WTC11 (cell line): ENCODE measurements around the gene ITFG1. TPM values are rescaled to one million over a fixed set of nuclear protein-coding genes. Genes with fewer than 3 reads are reported as not detected.

ENCODE experiments used
- ATAC-seq: fragments of 200-7000 bp; cut with Tn5 transposase; 2 replicates; pipeline ENCODE4 v1.10.0; 2021; ENCODE audit warnings: mild to moderate bottlenecking, moderate library complexity
- CTCF ChIA-PET: fragments of 300-600 bp; sonication (Branson Sonifier 250); formaldehyde crosslinking; loops from one replicate; lab custom pipeline; 2021; ENCODE audit warnings: antibody characterized with exemption; lab: Charles Lee
- POLR2A ChIA-PET: fragments of 350-600 bp; sonication (Branson Sonifier 250); formaldehyde crosslinking; loops from one replicate; lab custom pipeline; 2021; ENCODE audit warnings: antibody characterized with exemption; lab: Charles Lee
- DNase-seq: peaks from one replicate; pipeline ENCODE4 v3.0.0; 2021; ENCODE audit warnings: low spot score
- H3K27ac Mint-ChIP-seq: 2 replicates; pipeline ENCODE4 v1.8.0; 2021; ENCODE audit warnings: mixed read lengths
- H3K27me3 Mint-ChIP-seq: 2 replicates; pipeline ENCODE4 v1.8.0; 2021; ENCODE audit warnings: low read depth, mild to moderate bottlenecking, moderate library complexity, mixed read lengths
- H3K36me3 Mint-ChIP-seq: 2 replicates; pipeline ENCODE4 v1.8.0; 2021; ENCODE audit warnings: mixed read lengths
- H3K4me1 Mint-ChIP-seq: 2 replicates; pipeline ENCODE4 v1.8.0; 2022; ENCODE audit warnings: mixed read lengths
- H3K4me3 Mint-ChIP-seq: 2 replicates; pipeline ENCODE4 v1.8.0; 2021; ENCODE audit warnings: mild to moderate bottlenecking, moderate library complexity, mixed read lengths
- H3K9me3 Mint-ChIP-seq: 2 replicates; pipeline ENCODE4 v1.8.0; 2021; ENCODE audit warnings: mixed read lengths
- CTCF ChIP-seq: fragments of 200-600 bp; IDR thresholded peaks from 2 replicates; pipeline ENCODE4 v1.8.0; 2022; ENCODE audit warnings: antibody characterized with exemption
- EMX1 ChIP-seq: fragments of 250-450 bp; sonication (Bioruptor Pico); IDR thresholded peaks from 2 replicates; pipeline ENCODE4 v1.8.0; 2021; ENCODE audit warnings: mild to moderate bottlenecking
- IRF2 ChIP-seq: sonication (generic); formaldehyde crosslinking; IDR thresholded peaks from 2 replicates; pipeline ENCODE4 v1.8.0; 2022; ENCODE audit warnings: low read depth, missing genetic modification reagents, borderline replicate concordance
- NFATC4 ChIP-seq: fragments of 250-450 bp; sonication (Bioruptor Pico); IDR thresholded peaks from 2 replicates; pipeline ENCODE4 v1.9.0; 2021; ENCODE audit warnings: mild to moderate bottlenecking
- NFYB ChIP-seq: sonication (generic); formaldehyde crosslinking; conservative IDR thresholded peaks from 2 replicates; pipeline ENCODE4 v1.8.0; 2022; ENCODE audit warnings: low read depth, missing genetic modification reagents
- NR2C2 ChIP-seq: sonication (generic); formaldehyde crosslinking; IDR thresholded peaks from 2 replicates; pipeline ENCODE4 v1.8.0; 2022; ENCODE audit warnings: mild to moderate bottlenecking, missing genetic modification reagents
- TEAD4 ChIP-seq: sonication (generic); formaldehyde crosslinking; IDR thresholded peaks from 2 replicates; pipeline ENCODE4 v1.8.0; 2022; ENCODE audit warnings: mild to moderate bottlenecking, missing genetic modification reagents
- TP53 ChIP-seq: sonication (generic); formaldehyde crosslinking; IDR thresholded peaks from 2 replicates; pipeline ENCODE4 v1.8.1; 2023; ENCODE audit warnings: mild to moderate bottlenecking, missing genetic modification reagents
- ZMAT4 ChIP-seq: fragments of 250-450 bp; sonication (Bioruptor Pico); IDR thresholded peaks from 2 replicates; pipeline ENCODE4 v1.9.0; 2021; ENCODE audit warnings: mild to moderate bottlenecking
- ZNF317 ChIP-seq: sonication (generic); formaldehyde crosslinking; IDR thresholded peaks from 2 replicates; pipeline ENCODE4 v1.8.1; 2023; ENCODE audit warnings: low read depth, mild to moderate bottlenecking, moderate library complexity, missing genetic modification reagents, borderline replicate concordance
- total RNA-seq: library from RNA; stranded (reverse); gene quantifications from 3 replicates; pipeline ENCODE4 v1.2.3, GENCODE V29; 2021
- TF ChIP-seq, protein P1 (sequence below): fragments of 250-450 bp; sonication (Bioruptor Pico); IDR thresholded peaks from 2 replicates; pipeline ENCODE4 v1.9.0; 2021; ENCODE audit warnings: mild to moderate bottlenecking
- TF ChIP-seq, protein P2 (sequence below): sonication (generic); formaldehyde crosslinking; IDR thresholded peaks from 2 replicates; pipeline ENCODE4 v1.8.0; 2022; ENCODE audit warnings: mild to moderate bottlenecking, missing genetic modification reagents
- TF ChIP-seq, protein P3 (sequence below): fragments of 250-450 bp; sonication (Bioruptor Pico); IDR thresholded peaks from 2 replicates; pipeline ENCODE4 v1.8.0; 2021; ENCODE audit warnings: mild to moderate bottlenecking
- TF ChIP-seq, protein P4 (sequence below): sonication (generic); formaldehyde crosslinking; IDR thresholded peaks from 2 replicates; pipeline ENCODE4 v1.8.1; 2022; ENCODE audit warnings: missing genetic modification reagents, borderline replicate concordance

ITFG1 gene
- total RNA-seq, 1 experiment from 2014 or later, result 21.1 TPM

DNA sequence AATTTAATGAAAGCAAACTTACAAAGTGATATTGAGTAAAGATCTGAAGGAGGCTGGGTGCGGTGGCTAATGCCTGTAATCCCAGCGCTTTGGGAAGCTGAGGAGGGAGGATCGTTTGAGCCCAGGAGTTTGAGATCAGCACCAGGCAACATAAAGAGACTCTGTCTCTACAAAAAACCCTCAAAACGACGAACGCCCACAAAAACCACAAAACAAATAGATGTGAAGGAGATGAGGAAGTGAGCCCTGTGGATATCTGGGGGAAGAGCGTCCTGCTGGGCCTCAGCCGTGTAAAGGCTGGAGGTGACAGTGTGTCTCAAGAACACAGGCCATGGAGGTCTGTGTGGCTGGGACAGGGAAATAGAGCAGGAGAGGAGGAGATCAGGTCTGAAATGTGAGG is 68.8 kb downstream of the ITFG1 start:
- TF ChIP-seq, protein P1, sequence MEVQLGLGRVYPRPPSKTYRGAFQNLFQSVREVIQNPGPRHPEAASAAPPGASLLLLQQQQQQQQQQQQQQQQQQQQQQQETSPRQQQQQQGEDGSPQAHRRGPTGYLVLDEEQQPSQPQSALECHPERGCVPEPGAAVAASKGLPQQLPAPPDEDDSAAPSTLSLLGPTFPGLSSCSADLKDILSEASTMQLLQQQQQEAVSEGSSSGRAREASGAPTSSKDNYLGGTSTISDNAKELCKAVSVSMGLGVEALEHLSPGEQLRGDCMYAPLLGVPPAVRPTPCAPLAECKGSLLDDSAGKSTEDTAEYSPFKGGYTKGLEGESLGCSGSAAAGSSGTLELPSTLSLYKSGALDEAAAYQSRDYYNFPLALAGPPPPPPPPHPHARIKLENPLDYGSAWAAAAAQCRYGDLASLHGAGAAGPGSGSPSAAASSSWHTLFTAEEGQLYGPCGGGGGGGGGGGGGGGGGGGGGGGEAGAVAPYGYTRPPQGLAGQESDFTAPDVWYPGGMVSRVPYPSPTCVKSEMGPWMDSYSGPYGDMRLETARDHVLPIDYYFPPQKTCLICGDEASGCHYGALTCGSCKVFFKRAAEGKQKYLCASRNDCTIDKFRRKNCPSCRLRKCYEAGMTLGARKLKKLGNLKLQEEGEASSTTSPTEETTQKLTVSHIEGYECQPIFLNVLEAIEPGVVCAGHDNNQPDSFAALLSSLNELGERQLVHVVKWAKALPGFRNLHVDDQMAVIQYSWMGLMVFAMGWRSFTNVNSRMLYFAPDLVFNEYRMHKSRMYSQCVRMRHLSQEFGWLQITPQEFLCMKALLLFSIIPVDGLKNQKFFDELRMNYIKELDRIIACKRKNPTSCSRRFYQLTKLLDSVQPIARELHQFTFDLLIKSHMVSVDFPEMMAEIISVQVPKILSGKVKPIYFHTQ (CRISPR knock-in tag), result no peak
- TF ChIP-seq TEAD4 (CRISPR knock-in tag) (no peak), TP53 (CRISPR knock-in tag) (no peak), IRF2 (CRISPR knock-in tag) (no peak), NFYB (CRISPR knock-in tag) (no peak), CTCF (no peak)
- TF ChIP-seq, protein P2, sequence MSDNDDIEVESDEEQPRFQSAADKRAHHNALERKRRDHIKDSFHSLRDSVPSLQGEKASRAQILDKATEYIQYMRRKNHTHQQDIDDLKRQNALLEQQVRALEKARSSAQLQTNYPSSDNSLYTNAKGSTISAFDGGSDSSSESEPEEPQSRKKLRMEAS (CRISPR knock-in tag), result no peak
- TF ChIP-seq, protein P3, sequence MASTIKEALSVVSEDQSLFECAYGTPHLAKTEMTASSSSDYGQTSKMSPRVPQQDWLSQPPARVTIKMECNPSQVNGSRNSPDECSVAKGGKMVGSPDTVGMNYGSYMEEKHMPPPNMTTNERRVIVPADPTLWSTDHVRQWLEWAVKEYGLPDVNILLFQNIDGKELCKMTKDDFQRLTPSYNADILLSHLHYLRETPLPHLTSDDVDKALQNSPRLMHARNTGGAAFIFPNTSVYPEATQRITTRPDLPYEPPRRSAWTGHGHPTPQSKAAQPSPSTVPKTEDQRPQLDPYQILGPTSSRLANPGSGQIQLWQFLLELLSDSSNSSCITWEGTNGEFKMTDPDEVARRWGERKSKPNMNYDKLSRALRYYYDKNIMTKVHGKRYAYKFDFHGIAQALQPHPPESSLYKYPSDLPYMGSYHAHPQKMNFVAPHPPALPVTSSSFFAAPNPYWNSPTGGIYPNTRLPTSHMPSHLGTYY, result no peak
- TF ChIP-seq, all 79 proteins: peak for 0
- ATAC-seq (no peak), DNase-seq (no peak)
- peak overlapping the region; percentile 9 for H3K27ac Mint-ChIP-seq
- ChIA-PET CTCF (no interaction called here), POLR2A (no interaction called here)
- no peaks in the 10 kb centered on the region for H3K9me3 Mint-ChIP-seq
- no peak overlapping the region for H3K4me3 Mint-ChIP-seq
- no peaks in the 10 kb centered on the region for H3K36me3 Mint-ChIP-seq
- H3K27me3 Mint-ChIP-seq, result no peaks in the 10 kb centered on the region
- peaks cover 19% of the 10 kb centered on the region for H3K4me1 Mint-ChIP-seq

GRCh38 chr16:47388705-47389104 is 72.2 kb downstream of the ITFG1 start:
- CTCF ChIA-PET, result interaction anchor here (0.6 kb wide), 1 partner anchor 351 kb away, joined by 3 read pairs; no protein-coding TSS in a partner anchor
- H3K27me3 Mint-ChIP-seq, result no peaks in the 10 kb centered on the region
- POLR2A ChIA-PET, result no interaction called here
- H3K9me3 Mint-ChIP-seq, result no peaks in the 10 kb centered on the region
- no peak overlapping the region for H3K4me3 Mint-ChIP-seq
- ATAC-seq (no peak), DNase-seq (no peak)
- H3K4me1 Mint-ChIP-seq, result peaks cover 15% of the 10 kb centered on the region
- H3K27ac Mint-ChIP-seq, result 0 out of 2 replicates have a peak overlapping the region, but pooled peaks have one; percentile 35
- TF ChIP-seq, protein P4, sequence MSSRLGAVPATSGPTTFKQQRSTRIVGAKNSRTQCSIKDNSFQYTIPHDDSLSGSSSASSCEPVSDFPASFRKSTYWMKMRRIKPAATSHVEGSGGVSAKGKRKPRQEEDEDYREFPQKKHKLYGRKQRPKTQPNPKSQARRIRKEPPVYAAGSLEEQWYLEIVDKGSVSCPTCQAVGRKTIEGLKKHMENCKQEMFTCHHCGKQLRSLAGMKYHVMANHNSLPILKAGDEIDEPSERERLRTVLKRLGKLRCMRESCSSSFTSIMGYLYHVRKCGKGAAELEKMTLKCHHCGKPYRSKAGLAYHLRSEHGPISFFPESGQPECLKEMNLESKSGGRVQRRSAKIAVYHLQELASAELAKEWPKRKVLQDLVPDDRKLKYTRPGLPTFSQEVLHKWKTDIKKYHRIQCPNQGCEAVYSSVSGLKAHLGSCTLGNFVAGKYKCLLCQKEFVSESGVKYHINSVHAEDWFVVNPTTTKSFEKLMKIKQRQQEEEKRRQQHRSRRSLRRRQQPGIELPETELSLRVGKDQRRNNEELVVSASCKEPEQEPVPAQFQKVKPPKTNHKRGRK (CRISPR knock-in tag), result no peak
- no peak for TF ChIP-seq EMX1
- no peaks in the 10 kb centered on the region for H3K36me3 Mint-ChIP-seq

DNA sequence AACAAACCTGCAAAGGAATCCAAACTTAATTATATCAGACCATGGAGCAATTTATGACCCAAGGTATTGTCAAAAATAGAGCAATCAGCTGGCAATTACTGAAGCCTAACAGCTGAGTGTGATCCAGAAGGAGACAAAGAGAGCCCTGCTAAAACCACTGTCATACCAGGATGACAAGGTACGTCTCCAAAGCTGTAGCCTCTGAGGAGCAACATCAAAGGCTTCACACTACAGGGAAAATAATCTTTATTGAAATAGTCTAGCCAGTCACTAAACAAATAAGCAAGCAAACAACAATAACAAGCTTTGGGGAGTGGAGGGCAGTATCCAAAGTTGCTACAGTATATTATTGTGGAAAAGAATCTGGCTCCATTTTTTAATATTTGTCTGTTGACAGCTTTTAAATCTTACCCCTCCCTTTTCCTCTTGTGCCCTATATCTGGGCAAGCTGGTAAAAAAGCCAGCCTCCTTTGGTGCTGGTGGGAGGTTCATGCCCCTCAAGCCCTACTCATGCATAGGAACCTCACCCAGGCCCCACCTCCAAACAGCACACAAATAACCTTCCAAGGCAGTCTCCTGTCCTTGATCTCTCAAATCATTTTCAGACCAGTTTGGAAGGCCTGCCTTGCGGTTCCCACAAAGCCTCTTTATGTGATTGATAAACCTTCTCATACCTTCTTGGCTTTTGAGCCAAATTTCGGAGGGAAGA is 73.7 kb downstream of the ITFG1 start:
- POLR2A ChIA-PET, result no interaction called here
- no peak overlapping the region for H3K27ac Mint-ChIP-seq
- H3K9me3 Mint-ChIP-seq, result no peaks in the 10 kb centered on the region
- CTCF ChIA-PET, result no interaction called here
- DNase-seq, result no peak
- H3K4me3 Mint-ChIP-seq, result no peak overlapping the region
- no peaks in the 10 kb centered on the region for H3K36me3 Mint-ChIP-seq
- H3K4me1 Mint-ChIP-seq, result peaks cover 15% of the 10 kb centered on the region
- ATAC-seq, result no peak
- TF ChIP-seq ZNF317 (CRISPR knock-in tag) (no peak), NR2C2 (CRISPR knock-in tag) (no peak), NFATC4 (CRISPR knock-in tag) (no peak), ZMAT4 (CRISPR knock-in tag) (no peak)
- H3K27me3 Mint-ChIP-seq, result no peaks in the 10 kb centered on the region
